ENCODE results near the gene CDH4. TPM values are rescaled to one million over a fixed set of nuclear protein-coding genes. Genes with fewer than 3 reads are reported as not detected.

Gene CDH4
- polyA plus RNA-seq, 1 experiment, result 1.5 TPM

DNA sequence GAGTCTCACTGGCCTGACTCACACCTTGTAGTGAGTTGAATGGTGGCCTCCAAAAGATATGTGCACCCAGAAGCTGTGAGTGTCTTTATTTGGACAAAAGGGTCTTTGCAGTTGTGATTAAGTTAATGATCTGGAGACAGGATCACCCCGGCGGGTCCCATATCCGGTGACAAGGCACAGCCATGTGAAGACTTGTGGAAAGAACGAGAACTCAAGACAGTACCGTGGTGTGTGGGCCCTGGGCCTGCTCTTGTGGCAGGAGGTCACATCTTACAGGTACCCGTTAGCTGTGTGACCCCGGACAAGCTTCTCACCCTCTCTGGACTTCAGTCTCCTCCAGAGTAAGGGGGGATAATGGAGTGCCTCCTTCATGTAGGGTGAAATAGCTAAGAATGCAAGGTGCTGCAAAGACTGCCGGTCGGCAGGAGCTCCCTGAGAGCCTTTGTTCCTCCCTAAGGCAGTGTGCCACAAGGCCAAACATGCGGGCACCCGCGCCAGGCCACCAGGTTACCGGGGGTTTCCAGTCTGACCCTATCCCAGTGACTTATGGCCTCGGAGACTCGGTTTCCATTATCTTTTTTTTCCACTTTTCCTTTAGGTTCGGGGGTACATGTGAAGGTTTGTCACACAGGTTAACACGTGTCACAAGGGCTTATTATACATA, 39.2 kb downstream of the CDH4 start:
- no peak overlapping the region for H3K4me3 ChIP-seq (ENCODE audit: low read depth, low read length)
- ChIA-PET POLR2A (no interaction called here), CTCF (interaction anchor here (1.0 kb wide), 1 partner anchor 358 kb away, joined by 3 read pairs; no protein-coding TSS in a partner anchor)
- TF ChIP-seq, protein P1, sequence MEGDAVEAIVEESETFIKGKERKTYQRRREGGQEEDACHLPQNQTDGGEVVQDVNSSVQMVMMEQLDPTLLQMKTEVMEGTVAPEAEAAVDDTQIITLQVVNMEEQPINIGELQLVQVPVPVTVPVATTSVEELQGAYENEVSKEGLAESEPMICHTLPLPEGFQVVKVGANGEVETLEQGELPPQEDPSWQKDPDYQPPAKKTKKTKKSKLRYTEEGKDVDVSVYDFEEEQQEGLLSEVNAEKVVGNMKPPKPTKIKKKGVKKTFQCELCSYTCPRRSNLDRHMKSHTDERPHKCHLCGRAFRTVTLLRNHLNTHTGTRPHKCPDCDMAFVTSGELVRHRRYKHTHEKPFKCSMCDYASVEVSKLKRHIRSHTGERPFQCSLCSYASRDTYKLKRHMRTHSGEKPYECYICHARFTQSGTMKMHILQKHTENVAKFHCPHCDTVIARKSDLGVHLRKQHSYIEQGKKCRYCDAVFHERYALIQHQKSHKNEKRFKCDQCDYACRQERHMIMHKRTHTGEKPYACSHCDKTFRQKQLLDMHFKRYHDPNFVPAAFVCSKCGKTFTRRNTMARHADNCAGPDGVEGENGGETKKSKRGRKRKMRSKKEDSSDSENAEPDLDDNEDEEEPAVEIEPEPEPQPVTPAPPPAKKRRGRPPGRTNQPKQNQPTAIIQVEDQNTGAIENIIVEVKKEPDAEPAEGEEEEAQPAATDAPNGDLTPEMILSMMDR (IDR thresholded peaks at IDR 0.05; ENCODE audit: insufficient read depth, low read depth, low read length), result no peak
- H3K27me3 ChIP-seq (ENCODE audit: control insufficient read depth, insufficient read depth, low read length), result no peaks in the 10 kb centered on the region
- H3K36me3 ChIP-seq (ENCODE audit: control insufficient read depth, insufficient read depth, low read length), result no peaks in the 10 kb centered on the region
- DNase-seq (ENCODE audit: low read depth), result no peak

DNA sequence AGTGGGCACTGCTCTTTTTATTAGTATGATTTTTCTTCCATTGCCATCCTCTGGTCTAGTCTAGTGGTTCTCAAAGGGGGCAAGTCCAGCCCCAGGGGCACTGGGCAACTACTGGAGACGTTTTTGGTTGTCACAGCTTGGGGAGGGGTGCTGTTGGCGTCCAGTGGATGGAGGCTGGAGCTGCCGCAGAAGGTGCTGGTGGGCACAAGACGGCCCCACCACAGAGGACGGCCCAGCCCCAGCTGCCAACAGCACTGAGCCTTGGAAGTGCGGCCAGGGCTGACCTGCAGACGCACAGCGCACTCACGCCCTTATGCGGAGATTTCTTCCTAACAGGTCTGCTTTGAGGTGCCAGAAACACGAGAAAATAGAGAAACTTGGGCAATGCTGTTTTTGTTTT, 40.3 kb downstream of the CDH4 start:
- CTCF ChIA-PET, result no interaction called here
- no peak for DNase-seq (ENCODE audit: low read depth)
- Histone ChIP-seq H3K27me3 (ENCODE audit: control insufficient read depth, insufficient read depth, low read length) (no peaks in the 10 kb centered on the region), H3K4me3 (ENCODE audit: low read depth, low read length) (no peak overlapping the region), H3K36me3 (ENCODE audit: control insufficient read depth, insufficient read depth, low read length) (no peaks in the 10 kb centered on the region)
- POLR2A ChIA-PET, result no interaction called here
- TF ChIP-seq, protein P1 (IDR thresholded peaks at IDR 0.05; ENCODE audit: insufficient read depth, low read depth, low read length), result no peak

DNA sequence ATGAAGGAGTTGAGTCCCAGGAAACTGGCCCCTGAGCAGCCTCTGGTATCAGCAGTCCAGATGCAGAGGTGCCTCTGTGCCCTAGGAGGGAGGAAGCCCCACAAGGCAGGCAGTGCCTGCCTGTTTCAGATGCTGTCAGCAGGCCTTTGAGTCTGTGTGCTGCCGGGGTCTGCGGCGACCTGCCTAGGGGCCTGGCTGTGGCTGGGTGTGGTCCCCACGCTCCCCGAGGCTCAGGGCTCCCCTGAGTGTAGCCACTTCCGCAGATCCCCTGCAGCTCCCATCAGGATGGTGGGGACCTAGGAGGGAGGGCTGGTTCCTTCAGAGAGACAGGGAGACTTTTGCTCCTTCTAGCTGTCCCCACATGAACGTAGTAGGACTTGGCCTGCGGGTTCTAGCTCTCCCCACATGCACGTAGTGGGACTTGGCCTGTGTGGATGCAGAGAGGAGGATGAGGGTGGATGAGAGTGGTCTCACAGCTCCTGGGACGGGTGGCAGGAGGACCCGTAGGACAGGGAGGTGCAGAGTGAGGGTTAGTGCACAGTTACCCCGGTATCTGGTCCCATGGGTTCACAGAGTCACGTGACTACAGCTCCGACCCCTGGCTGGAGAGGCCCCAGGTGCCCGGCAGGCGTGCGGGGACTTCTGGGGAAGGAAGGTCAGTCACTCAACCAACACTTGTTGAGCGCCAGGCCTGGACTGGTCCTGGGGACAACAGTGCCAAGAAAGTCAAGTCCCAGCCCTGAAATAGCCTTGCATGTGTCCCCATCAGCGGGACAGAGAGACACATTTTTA, 41.0 kb downstream of the CDH4 start:
- ChIA-PET CTCF (no interaction called here), POLR2A (no interaction called here)
- DNase-seq (ENCODE audit: low read depth), result no peak
- TF ChIP-seq, protein P1 (IDR thresholded peaks at IDR 0.05; ENCODE audit: insufficient read depth, low read depth, low read length), result no peak
- Histone ChIP-seq H3K27me3 (ENCODE audit: control insufficient read depth, insufficient read depth, low read length) (no peaks in the 10 kb centered on the region), H3K4me3 (ENCODE audit: low read depth, low read length) (no peak overlapping the region), H3K36me3 (ENCODE audit: control insufficient read depth, insufficient read depth, low read length) (no peaks in the 10 kb centered on the region)

DNA sequence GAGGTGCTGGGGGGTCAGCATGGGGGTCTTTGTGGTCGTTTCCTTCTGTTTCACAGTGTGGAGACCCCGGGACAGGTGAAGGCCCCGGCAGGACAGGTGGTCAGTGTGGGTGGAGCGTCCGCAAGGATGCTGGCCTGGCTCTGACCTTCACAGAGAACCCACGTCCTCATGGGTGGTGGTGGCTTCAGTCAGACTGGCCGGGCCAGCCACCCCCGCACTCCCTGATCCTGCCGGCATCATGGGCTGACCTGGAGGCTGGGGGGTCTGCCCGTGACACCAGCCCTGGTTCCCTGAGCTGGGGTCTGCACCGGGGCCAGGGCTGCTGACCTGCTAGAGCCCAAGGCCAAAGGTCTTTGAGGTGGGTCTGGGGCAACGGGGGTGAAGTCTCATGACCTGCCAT, 41.9 kb downstream of the CDH4 start:
- Histone ChIP-seq H3K36me3 (ENCODE audit: control insufficient read depth, insufficient read depth, low read length) (no peaks in the 10 kb centered on the region), H3K27me3 (ENCODE audit: control insufficient read depth, insufficient read depth, low read length) (no peaks in the 10 kb centered on the region), H3K4me3 (ENCODE audit: low read depth, low read length) (no peak overlapping the region)
- TF ChIP-seq, protein P1 (IDR thresholded peaks at IDR 0.05; ENCODE audit: insufficient read depth, low read depth, low read length), result no peak
- POLR2A ChIA-PET, result no interaction called here
- DNase-seq (ENCODE audit: low read depth), result no peak
- CTCF ChIA-PET, result no interaction called here

DNA sequence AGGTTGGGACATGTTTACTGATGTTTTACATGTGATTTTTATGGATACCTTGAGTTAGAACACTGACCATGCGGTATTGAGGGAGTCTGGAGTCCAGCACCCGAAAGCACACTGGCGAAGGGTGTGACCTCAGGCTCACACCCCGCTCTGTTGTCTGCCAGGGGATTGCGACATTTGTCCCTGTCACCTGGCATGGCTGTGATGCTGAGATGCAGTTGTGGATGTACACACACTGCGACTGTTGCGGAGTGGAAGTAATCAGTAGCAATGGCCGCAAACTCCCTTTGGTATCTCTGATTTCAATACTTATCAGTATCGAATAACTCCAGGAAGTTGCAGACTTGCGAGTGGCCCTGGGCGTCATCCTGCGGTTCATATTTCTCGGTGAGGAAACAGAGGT, 43.2 kb downstream of the CDH4 start:
- POLR2A ChIA-PET, result no interaction called here
- CTCF ChIA-PET, result no interaction called here
- Histone ChIP-seq H3K27me3 (ENCODE audit: control insufficient read depth, insufficient read depth, low read length) (no peaks in the 10 kb centered on the region), H3K4me3 (ENCODE audit: low read depth, low read length) (no peak overlapping the region), H3K36me3 (ENCODE audit: control insufficient read depth, insufficient read depth, low read length) (no peaks in the 10 kb centered on the region)
- DNase-seq (ENCODE audit: low read depth), result no peak
- TF ChIP-seq, protein P1 (IDR thresholded peaks at IDR 0.05; ENCODE audit: insufficient read depth, low read depth, low read length), result no peak

Measured in BJ (cell line).